GM21528 (cell line): ENCODE data around the gene GRID1.

ENCODE experiments used
- ATAC-seq: cut with Tn5 transposase; IDR thresholded peaks from one replicate; pipeline ENCODE4 v1.9.1; 2021; ENCODE audit warnings: mild to moderate bottlenecking, moderate library complexity; ENCODE audit not compliant: unreplicated experiment, low FRiP score

Gene GRID1

GRCh38 chr10:86366033-86366901, at the start of gene GRID1:
TSS of gene GRID1 (minus strand) at chr10:86366795.
- ATAC-seq: no peak

GRCh38 chr10:86415583-86415982, 49.0 kb upstream of the GRID1 start:
- ATAC-seq: no peak

- no peak for ATAC-seq
Measured at GRCh38 chr10:86415116-86415515, 48.5 kb upstream of the GRID1 start.

DNA sequence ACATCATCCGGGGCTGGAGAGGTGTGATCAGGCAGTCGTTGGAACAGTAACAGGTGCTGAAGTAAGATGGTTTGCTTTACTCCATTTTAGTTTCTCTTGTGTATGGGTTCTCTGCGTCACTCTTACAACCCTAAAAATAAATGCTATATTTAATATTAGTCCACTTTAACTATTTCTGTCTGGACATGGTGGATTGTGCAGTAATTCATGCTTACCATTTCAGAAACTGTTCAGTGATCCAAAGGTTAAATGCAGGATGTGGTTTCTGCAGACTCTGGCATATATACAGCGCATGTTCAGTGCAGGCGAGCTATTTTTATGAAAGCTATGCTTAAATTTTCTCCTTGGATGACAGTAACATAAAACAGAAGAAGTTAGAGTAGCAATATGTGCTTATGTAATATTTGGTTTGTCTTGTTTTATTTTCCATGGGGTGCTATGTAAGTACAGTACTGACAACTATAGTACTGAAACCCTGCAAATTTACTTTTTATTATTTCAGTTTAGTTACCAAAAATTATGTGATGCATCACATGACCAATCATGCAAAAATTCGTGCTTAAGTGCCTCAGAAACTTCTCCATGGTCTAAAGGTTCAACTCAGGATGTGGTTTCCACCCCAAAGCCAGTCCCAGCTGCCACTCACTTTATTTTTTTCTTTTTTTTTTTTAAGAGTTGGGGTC, 46.6 kb upstream of the GRID1 start:
- ATAC-seq: peak; percentile 79

DNA sequence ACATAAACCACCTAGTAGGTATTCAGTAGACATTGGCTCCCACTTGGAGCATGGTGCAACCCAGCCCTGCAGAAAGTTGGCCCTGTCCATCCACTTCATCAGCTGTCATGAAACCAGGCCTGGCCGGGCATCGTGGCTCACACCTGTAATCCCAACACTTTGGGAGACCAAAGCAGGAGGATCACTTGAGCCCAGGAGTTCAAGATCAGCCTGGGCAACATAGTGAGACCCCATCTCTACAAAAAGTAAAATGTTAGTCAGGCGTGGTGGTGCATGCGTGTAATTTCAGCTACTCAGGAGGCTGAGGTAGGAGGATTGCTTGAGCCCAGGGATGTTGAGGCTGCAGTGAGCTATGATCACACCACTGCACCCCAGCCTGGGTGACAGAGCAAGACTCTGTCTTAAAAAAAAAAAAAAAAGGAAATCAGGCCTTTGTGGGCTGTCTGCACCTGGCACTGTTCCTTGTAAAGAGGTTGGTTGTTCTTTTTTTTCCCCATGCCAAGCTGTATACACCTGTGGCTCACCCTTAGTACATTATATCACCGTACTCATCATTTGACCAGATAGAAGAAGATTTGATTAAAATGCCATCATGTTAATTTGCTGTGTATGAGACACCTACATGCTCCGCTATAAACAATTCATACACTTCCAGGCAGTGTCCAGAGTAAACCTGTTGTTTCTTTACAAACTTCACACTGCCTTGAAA, 45.4 kb upstream of the GRID1 start:
- peak; percentile 14 for ATAC-seq

DNA sequence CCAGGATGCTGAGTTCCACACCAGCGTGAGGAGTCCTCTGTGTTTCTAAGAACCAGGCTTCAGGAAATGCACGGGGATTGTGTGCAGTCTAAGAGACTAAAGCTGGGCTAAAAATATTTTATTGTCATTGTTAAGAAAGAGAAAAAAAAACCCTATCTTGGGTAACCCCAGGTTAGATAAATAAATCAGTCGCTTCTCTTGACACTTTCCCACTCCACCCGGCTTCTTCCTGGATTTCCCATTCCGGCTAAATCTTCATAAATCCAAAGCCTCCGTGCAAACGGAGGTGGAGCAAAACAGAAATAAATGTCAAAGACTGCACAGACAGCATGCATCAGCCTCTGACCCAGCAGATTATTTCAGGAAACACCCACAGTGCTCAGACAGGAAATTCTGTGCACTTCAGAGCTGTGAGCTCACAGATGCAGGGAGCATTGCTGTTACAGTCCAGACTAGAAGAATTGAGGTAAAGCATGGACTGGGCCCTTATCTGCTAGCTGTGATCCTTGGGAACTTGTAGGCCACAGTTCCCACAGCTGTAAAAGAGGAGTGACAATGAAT, 44.8 kb upstream of the GRID1 start:
- peak; percentile 53 for ATAC-seq

DNA sequence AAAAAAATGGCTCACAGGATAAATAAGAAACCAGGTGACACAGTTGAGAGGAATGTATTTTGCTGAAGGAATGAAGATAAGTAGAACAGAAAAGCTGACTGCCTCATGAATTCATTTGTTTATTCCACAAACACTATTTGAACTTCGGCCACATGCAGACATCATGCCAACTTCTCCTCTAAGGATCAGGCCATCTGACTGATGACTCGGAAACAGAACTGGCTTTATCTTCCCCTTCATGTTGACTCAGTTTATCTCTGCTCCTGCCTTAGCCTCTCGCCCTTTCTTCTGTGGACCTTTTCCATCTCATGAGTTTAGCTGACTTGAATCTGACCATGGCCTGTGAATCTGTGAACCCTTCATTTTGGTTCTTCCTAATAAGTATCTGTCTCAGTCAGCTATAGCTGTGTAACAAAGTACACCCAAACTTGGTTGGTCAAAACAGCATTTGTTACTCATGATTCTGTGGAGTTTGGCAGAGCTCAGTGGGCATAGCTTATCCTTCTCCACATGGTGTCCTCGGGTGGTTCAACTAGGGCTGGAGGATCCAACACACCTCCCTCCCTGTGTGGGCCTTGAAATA, 44.0 kb upstream of the GRID1 start:
- no peak for ATAC-seq

- ATAC-seq: no peak
Measured at GRCh38 chr10:86409183-86409582, 42.6 kb upstream of the GRID1 start.

- ATAC-seq: no peak
Measured at GRCh38 chr10:86403183-86403797, 36.7 kb upstream of the GRID1 start.

DNA sequence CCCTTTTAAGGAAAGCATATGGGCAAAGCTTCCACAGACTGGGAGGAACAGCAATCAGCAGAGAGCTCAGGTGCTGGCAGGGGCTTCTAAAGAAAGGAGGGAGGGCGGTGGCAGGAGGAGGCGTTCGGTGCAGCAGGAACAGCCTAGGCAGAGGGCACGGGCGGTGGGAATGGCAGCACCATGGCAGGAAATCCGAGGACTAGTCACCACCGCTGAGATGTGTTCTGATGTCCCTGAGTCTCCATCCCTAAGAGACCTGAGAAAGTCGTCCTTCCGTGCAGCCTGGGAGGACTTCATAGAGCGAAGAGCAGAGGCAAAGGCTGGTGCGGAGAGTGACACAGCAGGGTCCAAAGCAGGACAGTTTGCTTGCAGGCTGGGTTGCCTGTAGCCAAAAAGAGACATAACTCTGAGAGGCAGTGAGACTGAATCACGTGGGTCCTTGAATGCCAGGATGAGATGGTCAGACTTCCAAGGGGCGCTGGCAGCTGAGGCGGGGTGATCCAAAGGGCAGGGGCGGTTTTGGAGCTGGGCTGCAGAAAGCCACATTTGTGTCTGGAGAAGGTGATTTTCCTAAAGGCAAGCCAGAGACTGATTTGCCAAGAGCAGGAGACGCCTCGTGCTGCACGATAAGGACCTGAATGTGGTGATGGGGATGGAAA, 35.8 kb upstream of the GRID1 start:
- ATAC-seq: no peak

DNA sequence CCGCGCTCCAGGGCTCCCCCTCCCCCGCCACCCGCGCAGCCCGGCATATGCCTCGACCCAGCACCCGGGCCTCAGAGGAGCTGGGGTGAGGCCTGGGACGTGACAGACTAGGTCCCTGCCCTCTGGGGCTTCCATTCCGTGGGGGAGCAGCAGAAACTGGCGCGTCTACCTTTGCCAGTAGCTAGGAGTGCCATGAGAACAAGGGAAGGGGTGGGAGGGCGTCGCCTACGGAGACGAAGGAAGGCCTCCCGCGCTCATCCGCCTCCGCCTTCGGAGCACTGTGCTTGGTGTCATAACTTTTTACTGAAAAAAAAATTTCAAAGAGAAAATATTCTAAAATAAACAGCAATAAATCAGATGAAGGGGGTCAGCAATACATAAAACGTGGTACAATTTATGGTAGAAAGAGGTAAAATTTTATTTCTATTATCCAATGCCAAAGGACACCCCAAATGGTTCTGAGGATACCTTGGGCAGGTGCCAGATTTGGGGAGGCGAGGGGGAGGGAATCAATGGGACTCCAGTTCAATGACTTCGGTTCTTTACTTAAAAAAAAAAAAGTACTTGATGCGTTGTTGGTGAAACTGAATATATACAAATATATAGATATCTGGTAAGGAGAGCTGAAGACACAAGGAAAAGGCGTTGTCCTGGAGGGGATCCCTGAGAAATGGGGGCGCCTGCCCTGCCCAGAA, 35.1 kb upstream of the GRID1 start:
- no peak for ATAC-seq

DNA sequence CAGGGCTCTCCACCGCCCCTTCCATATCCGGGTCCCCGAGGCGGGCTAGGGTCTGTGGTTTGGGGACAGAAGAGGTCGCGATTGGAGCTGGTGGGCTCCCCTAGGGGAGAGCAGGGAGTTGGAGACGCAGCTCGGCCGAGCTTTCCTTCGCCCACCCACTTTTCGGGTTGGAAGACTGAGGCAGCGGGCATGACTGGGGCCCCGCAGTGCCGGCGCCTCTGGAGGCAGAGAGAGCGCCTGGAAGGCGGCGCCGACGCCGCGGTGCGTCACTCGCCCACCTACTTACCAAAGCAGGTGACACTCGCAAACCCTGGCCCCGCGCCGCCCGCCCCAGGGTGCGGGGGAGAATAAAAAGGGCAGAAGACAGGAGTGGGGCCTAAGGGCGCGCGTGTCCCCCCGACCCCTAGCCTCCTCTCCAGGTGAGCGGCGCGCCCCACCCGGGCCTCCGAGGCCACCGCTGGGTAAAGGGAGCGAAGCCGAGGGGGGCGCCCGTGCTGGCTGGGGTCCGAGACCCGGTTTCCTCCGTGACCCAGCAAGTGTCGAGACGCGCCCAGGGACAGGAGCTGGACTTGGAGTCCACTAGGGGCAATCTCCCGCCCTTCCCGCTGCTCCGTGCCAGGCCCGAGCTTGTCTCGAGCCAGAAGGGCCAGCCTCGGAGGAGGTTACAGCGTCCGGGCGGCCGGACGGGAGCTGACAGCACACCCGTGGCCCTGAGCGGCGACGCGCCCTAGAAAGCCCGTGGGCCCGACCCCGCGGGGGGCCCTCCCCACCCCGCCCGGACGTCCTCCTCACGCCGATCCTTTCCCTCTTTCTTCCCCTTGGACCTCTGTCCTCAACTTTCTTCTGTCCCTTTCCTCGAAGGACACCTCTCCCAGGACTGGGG, 34.4 kb upstream of the GRID1 start:
- peak; percentile 39 for ATAC-seq

- peak; percentile 94 for ATAC-seq
Measured at GRCh38 chr10:86399879-86400704, 33.5 kb upstream of the GRID1 start.

DNA sequence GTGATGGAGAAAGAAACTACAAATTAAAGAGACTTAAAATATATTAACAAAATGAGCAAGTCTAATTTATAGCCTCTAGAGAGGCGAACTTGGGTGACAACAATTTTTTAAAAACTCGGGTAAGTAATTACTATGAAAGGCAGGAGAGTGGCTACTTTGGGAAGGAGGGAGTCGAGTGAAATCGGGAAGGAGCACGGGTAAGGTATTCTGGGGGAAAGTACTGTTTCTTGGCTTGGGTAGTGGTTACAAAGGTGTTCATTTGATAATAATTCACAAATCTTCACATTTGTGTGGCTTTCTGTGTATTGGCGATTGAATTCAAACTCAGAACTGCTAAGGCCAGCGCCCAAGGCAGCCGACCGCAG, 32.9 kb upstream of the GRID1 start:
- no peak for ATAC-seq

- ATAC-seq: no peak
Measured at GRCh38 chr10:86397120-86397519, 30.5 kb upstream of the GRID1 start.

DNA sequence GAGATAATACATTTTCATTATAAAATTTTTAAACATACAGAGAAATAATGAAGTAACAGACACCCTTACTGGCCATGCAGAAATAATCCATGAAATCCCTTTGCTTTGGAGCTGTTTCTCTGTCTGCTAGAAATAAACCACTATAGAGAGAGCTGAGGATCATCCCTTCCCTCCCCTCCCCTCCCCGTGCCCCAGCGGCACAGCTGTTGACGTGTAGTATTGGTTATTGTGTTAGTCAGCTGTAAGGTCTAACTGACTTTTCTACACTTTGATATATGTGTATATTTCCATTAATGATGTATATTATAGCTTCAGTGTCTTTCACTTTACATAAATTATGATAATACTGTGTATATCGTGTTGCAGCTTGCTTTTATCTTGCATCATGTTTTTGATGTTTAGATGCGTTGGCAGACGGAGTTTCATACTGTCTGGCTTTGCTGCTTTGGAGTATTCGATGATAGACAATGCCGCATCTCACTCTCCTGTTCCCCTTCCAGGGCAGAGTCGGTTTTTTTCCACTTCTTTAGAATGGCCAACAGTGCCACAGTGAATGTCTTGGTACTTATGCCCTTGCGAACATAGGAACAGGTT, 27.4 kb upstream of the GRID1 start:
- no peak for ATAC-seq

- no peak for ATAC-seq
Measured at GRCh38 chr10:86393362-86393761, 26.8 kb upstream of the GRID1 start.
